HepG2 (cell line): ENCODE results near the gene ARHGEF11. TPM values are rescaled to one million over a fixed set of nuclear protein-coding genes. Genes with fewer than 3 reads are reported as not detected.

Experiments used
- ATAC-seq: fragments of 200-7000 bp; cut with Tn5 transposase; 3 replicates; pipeline ENCODE4 v1.9.1; 2020; ENCODE audit warnings: mild to moderate bottlenecking, moderate library complexity
- BruUV-seq: library from RNA; stranded (reverse); fragments of 400-500 nt; replicated peaks from 2 replicates; lab custom pipeline; 2021; lab: Mats Ljungman, UMichigan
- CTCF ChIA-PET: fragments of 300-600 bp; formaldehyde crosslinking; extraction: SDS; loops from one replicate; lab custom pipeline; 2021; ENCODE audit warnings: low total read pairs, inconsistent platforms, low intra/inter-chr PET ratio; lab: Yijun Ruan, JAX
- POLR2A ChIA-PET: fragments of 350-600 bp; sonication (Branson Sonifier 250); formaldehyde crosslinking; loops from one replicate; lab custom pipeline; 2020; ENCODE audit warnings: antibody characterized with exemption, inconsistent platforms; lab: Yijun Ruan, JAX
- DNase-seq: peaks from one replicate; pipeline ENCODE4 v3.0.0-alpha.2; 2015; ENCODE audit warnings: low spot score
- FAIRE-seq: peaks from 3 replicates; lab custom pipeline; 2011; peaks lifted over from hg19 to GRCh38; lab: Jason Lieb, UNC
- H2AFZ ChIP-seq: one replicate; pipeline ENCODE4 v1.6.1; 2011; ENCODE audit warnings: low read length, inconsistent platforms
- H3K27ac ChIP-seq: fragments of 300-600 bp; 3 replicates; pipeline ENCODE4 v1.8.0; 2011; ENCODE audit warnings: mixed run types, mild to moderate bottlenecking, mixed read lengths, low read length, inconsistent platforms; ENCODE audit not compliant: insufficient read depth; ENCODE audit errors: extremely low read length
- H3K27me3 ChIP-seq, 2 experiments: fragments of 200-600 bp in 1 of 2; 2 replicates in 1 of 2; 3 replicates in 1 of 2; pipeline versions ENCODE4 v1.6.0 to v1.8.0; 2011; ENCODE audit warnings: low read length in 2 of 2, mild to moderate bottlenecking in 2 of 2, moderate library complexity in 2 of 2, inconsistent platforms in 1 of 2; ENCODE audit not compliant: insufficient read depth in 2 of 2, control insufficient read depth in 1 of 2
- H3K36me3 ChIP-seq, 2 experiments: fragments of 200-600 bp in 1 of 2; replicated peaks in 1 of 2; 2 replicates in 1 of 2; 3 replicates in 1 of 2; pipeline versions ENCODE4 v1.5.1 to v1.8.0; 2011; ENCODE audit warnings: low read length in 2 of 2, inconsistent platforms in 1 of 2; ENCODE audit not compliant: insufficient read depth in 2 of 2, control insufficient read depth in 1 of 2
- H3K4me1 ChIP-seq: 2 replicates; pipeline ENCODE4 v1.5.1; 2012; ENCODE audit warnings: low read length, inconsistent platforms; ENCODE audit not compliant: insufficient read depth
- H3K4me2 ChIP-seq: 2 replicates; pipeline ENCODE4 v1.6.0; 2011; ENCODE audit warnings: low read depth, low read length, inconsistent platforms
- H3K4me3 ChIP-seq, 3 experiments: fragments of 200-600 bp in 1 of 3; sonication (generic), shearing (Covaris generic) in 1 of 3; replicated peaks in 1 of 3; 2 replicates each; pipeline ENCODE4 v1.5.1; 2011 to 2016; ENCODE audit warnings: low read length in 3 of 3, inconsistent platforms in 2 of 3, low read depth in 2 of 3, mild to moderate bottlenecking in 2 of 3, control low read depth in 1 of 3, mixed read lengths in 1 of 3; ENCODE audit not compliant: insufficient read depth in 1 of 3
- H3K79me2 ChIP-seq: one replicate; pipeline ENCODE4 v1.6.1; 2011; ENCODE audit warnings: low read length, inconsistent platforms; ENCODE audit not compliant: insufficient read depth
- H3K9ac ChIP-seq: 2 replicates; pipeline ENCODE4 v1.6.0; 2011; ENCODE audit warnings: mild to moderate bottlenecking, low read depth, low read length, inconsistent platforms; ENCODE audit not compliant: insufficient read depth
- H3K9me3 ChIP-seq: 2 replicates; pipeline ENCODE4 v1.5.1; 2012; ENCODE audit warnings: mild to moderate bottlenecking, low read length
- H4K20me1 ChIP-seq: 2 replicates; pipeline ENCODE4 v1.6.0; 2011; ENCODE audit warnings: inconsistent platforms, mild to moderate bottlenecking, low read length, moderate library complexity; ENCODE audit not compliant: insufficient read depth
- ZMYM3 ChIP-seq: sonication (generic); formaldehyde crosslinking; IDR thresholded peaks from 2 replicates; pipeline ENCODE4 v1.5.1; 2020; ENCODE audit warnings: mild to moderate bottlenecking, missing genetic modification reagents
- ZNF629 ChIP-seq: sonication (generic); formaldehyde crosslinking; conservative IDR thresholded peaks from 2 replicates; pipeline ENCODE4 v1.5.0; 2020; ENCODE audit warnings: missing genetic modification reagents
- ZNF773 ChIP-seq: sonication (generic); formaldehyde crosslinking; IDR thresholded peaks from 2 replicates; pipeline ENCODE4 v1.4.0; 2020; ENCODE audit warnings: missing genetic modification reagents, borderline replicate concordance
- WGBS: methylation state at CpG from one replicate; pipeline ENCODE4 v1.1.6; 2017; ENCODE audit warnings: low lambda C conversion rate; 5-methylcytosine and 5-hydroxymethylcytosine counted together
- in situ Hi-C: cut with HindIII; loops from 2 replicates; pipeline ENCODE4 v1.10.0; 2017; ENCODE audit warnings: low pct_unique_long_range_greater_than_20kb; ENCODE audit not compliant: extremely low pct_ligation_motif_present
- intact Hi-C: fragments of 100-400 bp; cut with micrococcal nuclease; formaldehyde crosslinking; loops from one replicate; pipeline ENCODE4 v1.10.0; 2022; ENCODE audit not compliant: unreplicated experiment
- polyA plus RNA-seq, 8 experiments: library from polyadenylated mRNA; depleted of rRNA in 3 of 8; stranded (reverse) in 7 of 8; unstranded in 1 of 8; fragments of >200 nt; fragmentation: Illumina TruSeq in 4 of 8; extraction: Trizol in 4 of 8; gene quantifications; 2 replicates each; pipeline versions ENCODE4 v1.2.1 to v1.2.3, GENCODE V29; 2011 to 2016; ENCODE audit warnings: low read depth in 4 of 8, missing spikeins in 1 of 8, mixed read lengths in 1 of 8; ENCODE audit not compliant: insufficient read depth in 1 of 8
- total RNA-seq, 5 experiments: library from RNA; depleted of rRNA; stranded (reverse); fragments of >200 nt; fragmentation: Illumina TruSeq; extraction: Trizol; gene quantifications; 2 replicates each; pipeline ENCODE4 v1.2.3, GENCODE V29; 2016; ENCODE audit warnings: low read depth in 1 of 5

The ARHGEF11 gene
- total and polyA plus RNA-seq, 2 of the 13 experiments (the other 11 are each of a cell fraction or from before 2014, with no cell fraction given): 16.5 to 21.2 TPM

- TF ChIP-seq ZMYM3 (CRISPR knock-in tag) (0 out of 2 replicates have a peak, but pooled peaks have one; percentile 27), ZNF773 (CRISPR knock-in tag) (no peak), ZNF629 (CRISPR knock-in tag) (peak; percentile 81)
- no peaks in the 10 kb centered on the region for H3K9me3 ChIP-seq
- H3K27ac ChIP-seq: no peak within 1 kb of the TSS
- 0 out of 6 replicates have a peak within 1 kb of the TSS, but pooled peaks of 1 of the 3 experiments have one; percentile 11 for H3K4me3 ChIP-seq
- no peak for ATAC-seq
- peaks cover 21% of the 10 kb centered on the region for H3K4me1 ChIP-seq
- FAIRE-seq: no peak
- in situ Hi-C loops (loop anchor here (5.0 kb wide), 1 partner anchor 34 kb away; no protein-coding TSS in a partner anchor), intact Hi-C loops (no loop called here)
- no peak within 1 kb of the TSS for H3K9ac ChIP-seq
- H3K27me3 ChIP-seq: peaks cover 4 to 65% of the 10 kb centered on the region in 2 experiments; a peak in 4 of 5 replicates
- no peaks in the 10 kb centered on the region for H4K20me1 ChIP-seq
- H2AFZ ChIP-seq: no peak within 1 kb of the TSS
- no peaks in the 10 kb centered on the region for H3K36me3 ChIP-seq
- no TSS peak for BruUV-seq
- no peak for DNase-seq
- WGBS: 46% methylated on average over 54 of the region's 60 CpGs
- ChIA-PET CTCF (interaction anchor here (0.6 to 2.8 kb wide), 4 partner anchors 26 to 181 kb away, joined by 3 to 23 read pairs (median 8); partner anchors contain the start of gene LRRC71), POLR2A (no interaction called here)
- H3K79me2 ChIP-seq: no peaks in the 10 kb centered on the region
- no peak within 1 kb of the TSS for H3K4me2 ChIP-seq
These were observed 152.2 kb downstream of the ARHGEF11 start, which contains the start of gene PEAR1 for GRCh38 chr1:156893048-156893953. PEAR1 (plus strand) TSS chr1:156893718; CDS start chr1:156903927, 10,209 bp downstream.
